Thyroid gland (tissue), 4 donors: ENCODE data around the gene RHEB.

Experiments used
- POLR2A ChIP-seq, 2 donors: fragments of 450-650 bp; IDR thresholded peaks; one replicate each; pipeline ENCODE4 v1.6.1; 2017; ENCODE audit warnings: antibody characterized with exemption in 2 of 2, mild to moderate bottlenecking in 2 of 2, moderate library complexity in 1 of 2
- TF ChIP-seq, protein P1 (sequence below), 6 experiments: fragments of 200-600 bp in 3 of 6; fragments of 450-650 bp in 3 of 6; sonication (generic) in 3 of 6; IDR thresholded peaks; one replicate each; pipeline ENCODE4 v1.5.1; 2016 to 2019; ENCODE audit warnings: antibody characterized with exemption in 6 of 6, mild to moderate bottlenecking in 2 of 6, inconsistent platforms in 1 of 6, moderate library complexity in 1 of 6

DNA sequence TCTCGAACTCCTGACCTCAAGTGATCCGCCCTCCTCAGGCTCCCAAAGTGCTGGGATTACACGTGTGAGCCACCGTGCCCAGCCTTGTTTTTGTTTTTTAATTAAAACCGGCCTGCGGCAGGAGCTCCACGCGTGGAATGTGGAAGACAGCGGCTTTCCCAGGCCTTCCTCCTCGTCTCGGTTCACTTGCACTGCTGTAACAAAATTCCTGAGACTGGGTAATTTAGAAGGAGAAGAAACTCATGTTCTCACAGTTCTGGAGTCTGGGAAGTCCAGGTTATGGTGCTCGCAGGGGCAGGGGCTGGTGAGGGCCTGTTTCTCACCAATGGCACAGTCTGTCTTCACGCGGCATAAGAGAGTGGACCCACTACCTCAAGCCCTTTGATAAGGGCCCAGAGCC, 65.4 kb downstream of the RHEB start:
- TF ChIP-seq, protein P1, sequence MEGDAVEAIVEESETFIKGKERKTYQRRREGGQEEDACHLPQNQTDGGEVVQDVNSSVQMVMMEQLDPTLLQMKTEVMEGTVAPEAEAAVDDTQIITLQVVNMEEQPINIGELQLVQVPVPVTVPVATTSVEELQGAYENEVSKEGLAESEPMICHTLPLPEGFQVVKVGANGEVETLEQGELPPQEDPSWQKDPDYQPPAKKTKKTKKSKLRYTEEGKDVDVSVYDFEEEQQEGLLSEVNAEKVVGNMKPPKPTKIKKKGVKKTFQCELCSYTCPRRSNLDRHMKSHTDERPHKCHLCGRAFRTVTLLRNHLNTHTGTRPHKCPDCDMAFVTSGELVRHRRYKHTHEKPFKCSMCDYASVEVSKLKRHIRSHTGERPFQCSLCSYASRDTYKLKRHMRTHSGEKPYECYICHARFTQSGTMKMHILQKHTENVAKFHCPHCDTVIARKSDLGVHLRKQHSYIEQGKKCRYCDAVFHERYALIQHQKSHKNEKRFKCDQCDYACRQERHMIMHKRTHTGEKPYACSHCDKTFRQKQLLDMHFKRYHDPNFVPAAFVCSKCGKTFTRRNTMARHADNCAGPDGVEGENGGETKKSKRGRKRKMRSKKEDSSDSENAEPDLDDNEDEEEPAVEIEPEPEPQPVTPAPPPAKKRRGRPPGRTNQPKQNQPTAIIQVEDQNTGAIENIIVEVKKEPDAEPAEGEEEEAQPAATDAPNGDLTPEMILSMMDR (IDR thresholded peaks at IDR 0.05) = no peak
- TF ChIP-seq POLR2A (IDR thresholded peaks at IDR 0.05) = no peak
